Uterus (tissue), 4 donors: ENCODE data around the gene PRRX1. TPM values are rescaled to one million over a fixed set of nuclear protein-coding genes. Genes with fewer than 3 reads are reported as not detected.

Source experiments
- DNase-seq, 2 donors: peaks; one replicate each; pipeline ENCODE4 v3.0.0-alpha.2; 2019 to 2020
- H3K27ac ChIP-seq, 2 donors: fragments of 200-600 bp; sonication (generic); 1 replicate in 1 of 2; 2 replicates in 1 of 2; pipeline ENCODE4 v1.5.1; 2016 to 2018
- H3K27me3 ChIP-seq, 2 donors: fragments of 200-600 bp; sonication (generic); one replicate each; pipeline ENCODE4 v1.5.1; 2018 to 2019; ENCODE audit warnings: control low read depth in 1 of 2
- H3K36me3 ChIP-seq, 2 donors: fragments of 200-600 bp; sonication (generic); one replicate each; pipeline ENCODE4 v1.5.1; 2019; ENCODE audit warnings: control low read depth in 1 of 2
- H3K4me1 ChIP-seq, 2 donors: fragments of 200-600 bp; sonication (generic); one replicate each; pipeline ENCODE4 v1.5.1; 2018 to 2019; ENCODE audit warnings: control low read depth in 1 of 2
- H3K4me3 ChIP-seq, 2 donors: fragments of 200-600 bp; sonication (generic); 1 replicate in 1 of 2; 2 replicates in 1 of 2; pipeline ENCODE4 v1.5.1; 2018 to 2019; ENCODE audit warnings: mild to moderate bottlenecking in 1 of 2
- H3K9me3 ChIP-seq, 2 donors: fragments of 200-600 bp; sonication (generic); one replicate each; pipeline ENCODE4 v1.5.1; 2019; ENCODE audit warnings: control low read depth in 1 of 2
- POLR2A ChIP-seq, 2 donors: fragments of 450-650 bp; IDR thresholded peaks; one replicate each; pipeline ENCODE4 v1.6.1; 2016; ENCODE audit warnings: antibody characterized with exemption in 2 of 2, mild to moderate bottlenecking in 1 of 2, moderate library complexity in 1 of 2
- intact Hi-C: fragments of 100-400 bp; cut with DNase I; formaldehyde crosslinking; loops from one replicate; pipeline ENCODE4 v1.15.1; 2023; ENCODE audit warnings: low total_unique reads
- total RNA-seq, 4 donors: library from RNA; depleted of rRNA in 3 of 4; stranded (reverse); fragments of >200 nt in 3 of 4; gene quantifications; one replicate each; pipeline versions ENCODE4 v1.1.0 to v1.2.4, GENCODE V29; 2014 to 2023
- TF ChIP-seq, protein P1 (sequence below), 4 experiments: fragments of 200-600 bp in 2 of 4; fragments of 450-650 bp in 2 of 4; sonication (generic) in 2 of 4; IDR thresholded peaks; one replicate each; pipeline ENCODE4 v1.5.1; 2016 to 2019; ENCODE audit warnings: antibody characterized with exemption in 4 of 4, mild to moderate bottlenecking in 2 of 4, moderate library complexity in 1 of 4
- donor health status: DM: yes; HTN: yes; CAD: no.

Gene PRRX1
- total RNA-seq, 4 donors from 2014 or later: 36.4 to 179 (median 121) TPM

- peak overlapping the region; percentile 57 to 70 for H3K27ac ChIP-seq
- H3K9me3 ChIP-seq: no peaks in the 10 kb centered on the region
- TF ChIP-seq, protein P1, sequence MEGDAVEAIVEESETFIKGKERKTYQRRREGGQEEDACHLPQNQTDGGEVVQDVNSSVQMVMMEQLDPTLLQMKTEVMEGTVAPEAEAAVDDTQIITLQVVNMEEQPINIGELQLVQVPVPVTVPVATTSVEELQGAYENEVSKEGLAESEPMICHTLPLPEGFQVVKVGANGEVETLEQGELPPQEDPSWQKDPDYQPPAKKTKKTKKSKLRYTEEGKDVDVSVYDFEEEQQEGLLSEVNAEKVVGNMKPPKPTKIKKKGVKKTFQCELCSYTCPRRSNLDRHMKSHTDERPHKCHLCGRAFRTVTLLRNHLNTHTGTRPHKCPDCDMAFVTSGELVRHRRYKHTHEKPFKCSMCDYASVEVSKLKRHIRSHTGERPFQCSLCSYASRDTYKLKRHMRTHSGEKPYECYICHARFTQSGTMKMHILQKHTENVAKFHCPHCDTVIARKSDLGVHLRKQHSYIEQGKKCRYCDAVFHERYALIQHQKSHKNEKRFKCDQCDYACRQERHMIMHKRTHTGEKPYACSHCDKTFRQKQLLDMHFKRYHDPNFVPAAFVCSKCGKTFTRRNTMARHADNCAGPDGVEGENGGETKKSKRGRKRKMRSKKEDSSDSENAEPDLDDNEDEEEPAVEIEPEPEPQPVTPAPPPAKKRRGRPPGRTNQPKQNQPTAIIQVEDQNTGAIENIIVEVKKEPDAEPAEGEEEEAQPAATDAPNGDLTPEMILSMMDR (IDR thresholded peaks at IDR 0.05): no peak
- TF ChIP-seq POLR2A (IDR thresholded peaks at IDR 0.05): no peak
- no peaks in the 10 kb centered on the region for H3K27me3 ChIP-seq
- H3K36me3 ChIP-seq: no peaks in the 10 kb centered on the region
- intact Hi-C loops: no loop called here
- peaks cover 5 to 19% of the 10 kb centered on the region in 2 donors for H3K4me1 ChIP-seq
- no peak overlapping the region for H3K4me3 ChIP-seq
- no peak for DNase-seq
Measured at GRCh38 chr1:170698301-170699275, 34.7 kb downstream of the PRRX1 start.

GRCh38 chr1:170699696-170700095 lies 35.8 kb downstream of the PRRX1 start:
- H3K9me3 ChIP-seq: no peaks in the 10 kb centered on the region
- no peak overlapping the region for H3K4me3 ChIP-seq
- peak overlapping the region; percentile 57 to 70 for H3K27ac ChIP-seq
- intact Hi-C loops: no loop called here
- H3K27me3 ChIP-seq: no peaks in the 10 kb centered on the region
- no peak for TF ChIP-seq POLR2A (IDR thresholded peaks at IDR 0.05)
- TF ChIP-seq, protein P1 (IDR thresholded peaks at IDR 0.05): no peak
- peaks cover 5 to 19% of the 10 kb centered on the region in 2 donors for H3K4me1 ChIP-seq
- DNase-seq: no peak
- H3K36me3 ChIP-seq: no peaks in the 10 kb centered on the region

GRCh38 chr1:170700842-170701615 lies 37.1 kb downstream of the PRRX1 start:
- no peak for DNase-seq
- H3K36me3 ChIP-seq: no peaks in the 10 kb centered on the region
- peaks cover 5 to 19% of the 10 kb centered on the region in 2 donors for H3K4me1 ChIP-seq
- intact Hi-C loops: no loop called here
- H3K27me3 ChIP-seq: no peaks in the 10 kb centered on the region
- H3K27ac ChIP-seq: peak overlapping the region; percentile 31 to 70
- H3K4me3 ChIP-seq: no peak overlapping the region
- TF ChIP-seq, protein P1 (IDR thresholded peaks at IDR 0.05): no peak
- no peak for TF ChIP-seq POLR2A (IDR thresholded peaks at IDR 0.05)
- H3K9me3 ChIP-seq: no peaks in the 10 kb centered on the region

DNA sequence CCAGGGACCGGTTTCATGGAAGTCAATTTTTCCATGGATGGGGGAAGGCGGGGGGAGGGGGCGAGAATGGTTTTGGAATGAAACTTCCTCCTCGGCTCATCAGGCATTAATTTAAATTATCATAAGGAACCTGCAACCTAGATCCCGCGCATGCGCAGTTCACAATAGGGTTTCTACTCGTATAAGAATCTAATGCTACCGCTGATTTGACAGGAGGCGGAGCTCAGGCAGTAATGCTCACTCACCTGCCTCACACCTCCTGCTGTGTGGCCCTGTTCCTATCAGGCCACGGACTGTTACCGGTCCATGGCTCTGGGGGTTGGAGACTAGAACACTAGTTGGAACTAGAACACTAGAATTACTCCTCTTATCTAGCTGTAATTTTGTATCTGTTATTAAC lies 38.0 kb downstream of the PRRX1 start:
- no peak for TF ChIP-seq POLR2A (IDR thresholded peaks at IDR 0.05)
- TF ChIP-seq, protein P1 (IDR thresholded peaks at IDR 0.05): no peak

More for the DNA sequence above, 38.0 kb downstream of the PRRX1 start:
- Histone ChIP-seq H3K27ac (peak overlapping the region in 1 of 2 donors; percentile 0), H3K9me3 (no peaks in the 10 kb centered on the region), H3K4me1 (peaks cover 5 to 21% of the 10 kb centered on the region in 2 donors), H3K4me3 (no peak overlapping the region), H3K36me3 (no peaks in the 10 kb centered on the region), H3K27me3 (no peaks in the 10 kb centered on the region)
- intact Hi-C loops: no loop called here
- DNase-seq: no peak
